Parathyroid adenoma (tissue), 2 donors: ENCODE results near the gene TST.
A peak's percentile ranks its signal among the peaks of the same experiment; 100 is the strongest.

Experiments used
- H2AFZ ChIP-seq: fragments of 300-600 bp; sonication (generic); one replicate; pipeline ENCODE4 v1.7.0; 2017; ENCODE audit warnings: antibody characterized with exemption, mild to moderate bottlenecking
- H3K27ac ChIP-seq: fragments of 300-600 bp; sonication (generic); one replicate; pipeline ENCODE4 v1.7.0; 2017
- H3K27me3 ChIP-seq: fragments of 300-600 bp; sonication (generic); one replicate; pipeline ENCODE4 v1.7.0; 2017; ENCODE audit warnings: low read length; ENCODE audit not compliant: control insufficient read depth, insufficient read depth
- H3K36me3 ChIP-seq: fragments of 300-600 bp; sonication (generic); one replicate; pipeline ENCODE4 v1.7.0; 2017; ENCODE audit warnings: low read length; ENCODE audit not compliant: control insufficient read depth, insufficient read depth
- H3K4me1 ChIP-seq: fragments of 300-600 bp; sonication (generic); one replicate; pipeline ENCODE4 v1.7.0; 2017; ENCODE audit warnings: control low read depth
- H3K4me2 ChIP-seq: fragments of 300-600 bp; sonication (generic); one replicate; pipeline ENCODE4 v1.7.0; 2017; ENCODE audit warnings: low read length
- H3K4me3 ChIP-seq: fragments of 300-600 bp; sonication (generic); one replicate; pipeline ENCODE4 v1.7.0; 2017; ENCODE audit warnings: low read depth, low read length
- H3K79me2 ChIP-seq: fragments of 300-600 bp; sonication (generic); one replicate; pipeline ENCODE4 v1.7.0; 2017; ENCODE audit warnings: control low read depth
- H3K9ac ChIP-seq: fragments of 300-600 bp; sonication (generic); one replicate; pipeline ENCODE4 v1.7.0; 2017; ENCODE audit warnings: mild to moderate bottlenecking
- H3K9me3 ChIP-seq: fragments of 300-600 bp; sonication (generic); one replicate; pipeline ENCODE4 v1.7.0; 2017; ENCODE audit warnings: low read length; ENCODE audit not compliant: control insufficient read depth
- TF ChIP-seq, protein P1 (sequence below): fragments of 300-600 bp; sonication (generic); IDR thresholded peaks from one replicate; pipeline ENCODE4 v1.7.0; 2017; ENCODE audit warnings: antibody characterized with exemption, mild to moderate bottlenecking
- donor health status: primary hyperparathyroidism.

TST gene

GRCh38 chr22:37019309-37020191 lies at the start of gene TST, which contains the start of gene MPST:
Gene TST (minus strand): TSS chr22:37019447. CDS start chr22:37018732, 715 bp downstream.
Gene MPST (plus strand): TSS chr22:37019742. CDS start chr22:37019837, 95 bp downstream.
- no peak within 1 kb of the TSS for H3K27ac ChIP-seq
- TF ChIP-seq, protein P1, sequence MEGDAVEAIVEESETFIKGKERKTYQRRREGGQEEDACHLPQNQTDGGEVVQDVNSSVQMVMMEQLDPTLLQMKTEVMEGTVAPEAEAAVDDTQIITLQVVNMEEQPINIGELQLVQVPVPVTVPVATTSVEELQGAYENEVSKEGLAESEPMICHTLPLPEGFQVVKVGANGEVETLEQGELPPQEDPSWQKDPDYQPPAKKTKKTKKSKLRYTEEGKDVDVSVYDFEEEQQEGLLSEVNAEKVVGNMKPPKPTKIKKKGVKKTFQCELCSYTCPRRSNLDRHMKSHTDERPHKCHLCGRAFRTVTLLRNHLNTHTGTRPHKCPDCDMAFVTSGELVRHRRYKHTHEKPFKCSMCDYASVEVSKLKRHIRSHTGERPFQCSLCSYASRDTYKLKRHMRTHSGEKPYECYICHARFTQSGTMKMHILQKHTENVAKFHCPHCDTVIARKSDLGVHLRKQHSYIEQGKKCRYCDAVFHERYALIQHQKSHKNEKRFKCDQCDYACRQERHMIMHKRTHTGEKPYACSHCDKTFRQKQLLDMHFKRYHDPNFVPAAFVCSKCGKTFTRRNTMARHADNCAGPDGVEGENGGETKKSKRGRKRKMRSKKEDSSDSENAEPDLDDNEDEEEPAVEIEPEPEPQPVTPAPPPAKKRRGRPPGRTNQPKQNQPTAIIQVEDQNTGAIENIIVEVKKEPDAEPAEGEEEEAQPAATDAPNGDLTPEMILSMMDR: no peak
- no peaks in the 10 kb centered on the region for H3K9me3 ChIP-seq
- H2AFZ ChIP-seq: peak within 1 kb of the TSS; percentile 76
- H3K9ac ChIP-seq: no peak within 1 kb of the TSS
- peak within 1 kb of the TSS; percentile 76 for H3K4me3 ChIP-seq
- peak within 1 kb of the TSS; percentile 92 for H3K4me2 ChIP-seq
- no peaks in the 10 kb centered on the region for H3K79me2 ChIP-seq
- H3K4me1 ChIP-seq: no peaks in the 10 kb centered on the region
- no peaks in the 10 kb centered on the region for H3K36me3 ChIP-seq
- no peaks in the 10 kb centered on the region for H3K27me3 ChIP-seq

GRCh38 chr22:37068859-37069258 lies 49.6 kb upstream of the TST start:
- no peak overlapping the region for H3K9ac ChIP-seq
- peaks cover 5% of the 10 kb centered on the region for H3K27me3 ChIP-seq
- no peaks in the 10 kb centered on the region for H3K9me3 ChIP-seq
- no peaks in the 10 kb centered on the region for H3K4me1 ChIP-seq
- no peak overlapping the region for H3K4me2 ChIP-seq
- no peak overlapping the region for H3K4me3 ChIP-seq
- no peaks in the 10 kb centered on the region for H3K36me3 ChIP-seq
- TF ChIP-seq, protein P1: no peak
- no peak overlapping the region for H3K27ac ChIP-seq
- H3K79me2 ChIP-seq: no peaks in the 10 kb centered on the region
- no peak overlapping the region for H2AFZ ChIP-seq

- H3K4me3 ChIP-seq: no peak overlapping the region
- H3K27ac ChIP-seq: no peak overlapping the region
- no peaks in the 10 kb centered on the region for H3K36me3 ChIP-seq
- H3K4me2 ChIP-seq: no peak overlapping the region
- H3K79me2 ChIP-seq: no peaks in the 10 kb centered on the region
- TF ChIP-seq, protein P1: no peak
- no peaks in the 10 kb centered on the region for H3K9me3 ChIP-seq
- no peaks in the 10 kb centered on the region for H3K4me1 ChIP-seq
- H3K9ac ChIP-seq: no peak overlapping the region
- no peak overlapping the region for H2AFZ ChIP-seq
- peaks cover 5% of the 10 kb centered on the region for H3K27me3 ChIP-seq
Measured at GRCh38 chr22:37067428-37067827, 48.2 kb upstream of the TST start.

GRCh38 chr22:37065961-37066360 lies 46.7 kb upstream of the TST start:
- Histone ChIP-seq H3K4me2 (no peak overlapping the region), H3K79me2 (no peaks in the 10 kb centered on the region), H3K36me3 (no peaks in the 10 kb centered on the region), H3K27me3 (peaks cover 5% of the 10 kb centered on the region), H3K9me3 (no peaks in the 10 kb centered on the region), H3K4me3 (no peak overlapping the region), H2AFZ (no peak overlapping the region), H3K27ac (no peak overlapping the region), H3K9ac (no peak overlapping the region), H3K4me1 (no peaks in the 10 kb centered on the region)
- TF ChIP-seq, protein P1: no peak
